GM18505 (cell line): ENCODE measurements around the gene ZNF100.
"Not testable (repeated sequence)": the region's sequence is repeated elsewhere in the genome, so short reads cannot be mapped to it uniquely, and the experiment has no call there.

Source experiments
- ATAC-seq: cut with Tn5 transposase; IDR thresholded peaks from one replicate; pipeline ENCODE4 v1.9.1; 2021; ENCODE audit not compliant: unreplicated experiment
- POLR2A ChIP-seq: IDR thresholded peaks from 4 replicates; pipeline ENCODE4 v1.6.1; 2011; ENCODE audit warnings: borderline replicate concordance; ENCODE audit not compliant: insufficient read depth, insufficient read length; ENCODE audit errors: extremely low read depth

Gene ZNF100

DNA sequence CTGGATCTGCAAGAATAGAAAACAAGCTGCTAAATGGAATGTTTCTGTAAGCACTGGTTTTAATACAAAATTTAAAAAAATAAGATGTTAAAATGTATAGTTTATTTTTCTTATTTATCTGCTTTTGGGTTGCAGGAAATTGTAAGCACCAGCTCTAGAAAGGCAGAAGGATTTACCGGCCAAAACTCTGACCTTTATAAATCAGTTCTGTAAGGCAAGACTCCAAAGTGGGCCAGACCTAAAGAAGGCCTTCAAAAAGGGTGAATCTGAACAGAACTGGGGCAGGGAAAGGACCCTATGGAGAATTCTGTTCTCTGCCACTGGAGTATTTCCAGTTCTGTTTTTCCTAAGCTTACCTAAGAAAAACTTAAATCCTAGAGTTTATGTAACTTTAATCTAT lies 19.3 kb downstream of the ZNF100 start:
- no peak for TF ChIP-seq POLR2A
- ATAC-seq: no peak

DNA sequence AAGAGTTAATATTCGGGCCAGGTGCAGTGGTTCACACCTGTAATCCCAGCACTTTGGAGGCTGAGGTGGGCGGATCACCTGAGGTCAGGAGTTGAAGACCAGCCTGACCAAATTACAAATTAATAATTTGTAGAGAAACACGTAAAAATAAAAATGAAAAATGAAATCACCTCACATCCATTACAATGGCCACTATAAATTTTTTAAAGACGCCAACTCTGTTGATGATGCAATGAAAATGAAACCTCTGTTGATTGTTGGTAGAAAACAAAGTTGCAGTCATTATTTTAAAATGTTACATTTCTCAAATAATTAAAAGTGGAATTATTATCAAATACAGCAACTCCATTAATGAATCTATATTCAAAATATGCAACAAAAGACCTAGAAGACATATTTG lies 26.8 kb downstream of the ZNF100 start:
- no peak for TF ChIP-seq POLR2A

DNA sequence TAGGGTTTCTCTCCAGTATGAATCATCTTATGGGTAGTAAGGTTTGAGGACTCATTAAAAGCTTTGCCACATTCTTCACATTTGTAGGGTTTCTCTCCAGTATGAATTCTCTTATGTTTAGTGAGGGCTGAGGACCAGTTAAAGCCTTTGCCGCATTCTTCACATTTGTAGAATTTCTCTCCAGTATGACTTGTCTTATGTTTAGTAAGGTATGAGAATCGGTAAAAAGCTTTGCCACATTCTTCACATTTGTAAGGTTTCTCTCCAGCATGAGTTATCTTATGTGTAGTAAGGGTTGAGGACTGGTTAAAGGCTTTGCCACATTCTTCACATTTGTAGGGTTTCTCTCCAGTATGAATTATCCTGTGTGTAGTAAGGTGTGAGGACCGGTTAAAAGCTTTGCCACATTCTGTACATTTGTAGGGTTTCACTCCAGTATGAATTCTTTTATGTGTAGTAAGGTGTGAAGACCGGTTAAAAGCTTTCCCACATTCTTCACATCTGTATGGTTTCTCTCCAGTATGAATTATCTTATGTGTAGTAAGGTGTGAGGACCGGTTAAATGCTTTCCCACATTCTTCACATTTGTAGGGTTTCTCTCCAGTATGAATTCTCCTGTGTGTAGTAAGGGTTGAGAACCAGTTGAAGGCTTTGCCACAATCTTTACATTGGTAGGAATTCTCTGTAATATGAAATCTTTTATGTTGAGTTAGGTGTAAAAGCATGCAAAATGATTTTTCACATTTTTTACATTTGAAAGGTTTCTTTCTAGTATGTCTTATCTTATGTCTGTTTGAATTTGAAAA lies 40.2 kb downstream of the ZNF100 start:
- not testable (repeated sequence) for ATAC-seq

More for the DNA sequence above, 26.8 kb downstream of the ZNF100 start:
- ATAC-seq: no peak

DNA sequence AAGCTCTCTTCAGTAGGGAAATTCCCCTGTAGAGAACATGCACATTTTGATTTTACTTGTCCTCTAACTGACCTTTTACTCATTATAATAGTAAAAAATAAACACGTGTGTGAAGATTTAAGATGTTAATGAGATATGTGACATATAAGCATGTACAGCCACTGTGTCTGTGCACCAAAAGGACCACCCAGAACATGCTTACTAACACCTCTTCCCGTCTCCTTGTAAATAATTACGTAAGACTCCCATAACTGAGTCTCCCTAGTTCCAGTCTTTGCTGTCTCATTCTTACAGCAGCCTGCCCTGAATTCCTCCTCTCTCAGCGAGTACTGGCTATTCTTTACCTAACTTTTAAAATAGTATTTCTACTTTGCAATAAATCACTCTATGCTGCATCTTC lies 53.6 kb downstream of the ZNF100 start:
- no peak for TF ChIP-seq POLR2A

DNA sequence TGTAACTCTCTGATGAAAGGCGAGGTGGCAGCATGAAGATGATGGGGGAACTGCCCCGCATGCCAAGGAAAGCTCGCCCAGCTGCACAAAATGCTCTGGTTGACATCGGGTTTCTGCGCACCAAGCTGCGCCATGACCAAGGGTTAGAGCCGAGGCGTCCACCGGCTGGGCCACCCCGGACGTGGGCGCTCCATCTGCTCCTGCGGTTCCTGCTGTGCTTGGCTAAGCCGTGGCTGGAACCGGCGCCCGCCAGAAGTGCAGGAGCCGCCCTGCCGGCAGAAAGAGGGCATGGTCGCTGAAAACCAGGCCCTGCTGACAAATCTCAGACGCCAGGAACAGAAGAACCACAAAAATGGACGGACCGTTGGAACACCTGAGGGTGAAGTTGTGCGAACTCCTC lies 57.9 kb downstream of the ZNF100 start:
- ATAC-seq: no peak
- no peak for TF ChIP-seq POLR2A

More for the DNA sequence above, 53.6 kb downstream of the ZNF100 start:
- ATAC-seq: no peak

DNA sequence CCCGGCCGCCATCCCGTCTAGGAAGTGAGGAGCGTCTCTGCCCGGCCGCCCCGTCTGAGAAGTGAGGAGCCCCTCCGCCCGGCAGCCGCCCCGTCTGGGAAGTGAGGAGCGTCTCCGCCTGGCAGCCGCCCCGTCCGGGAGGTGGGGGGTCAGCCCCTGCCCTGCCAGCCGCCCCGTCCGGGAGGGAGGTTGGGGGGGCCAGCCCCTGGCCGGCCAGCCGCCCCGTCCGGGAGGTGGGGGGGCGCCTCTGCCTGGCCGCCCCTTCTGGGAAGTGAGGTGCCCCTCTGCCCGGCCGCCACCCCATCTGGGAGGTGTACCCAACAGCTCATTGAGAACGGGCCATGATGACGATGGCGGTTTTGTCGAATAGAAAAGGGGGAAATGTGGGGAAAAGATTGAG lies 59.5 kb downstream of the ZNF100 start:
- ATAC-seq: not testable (repeated sequence)

DNA sequence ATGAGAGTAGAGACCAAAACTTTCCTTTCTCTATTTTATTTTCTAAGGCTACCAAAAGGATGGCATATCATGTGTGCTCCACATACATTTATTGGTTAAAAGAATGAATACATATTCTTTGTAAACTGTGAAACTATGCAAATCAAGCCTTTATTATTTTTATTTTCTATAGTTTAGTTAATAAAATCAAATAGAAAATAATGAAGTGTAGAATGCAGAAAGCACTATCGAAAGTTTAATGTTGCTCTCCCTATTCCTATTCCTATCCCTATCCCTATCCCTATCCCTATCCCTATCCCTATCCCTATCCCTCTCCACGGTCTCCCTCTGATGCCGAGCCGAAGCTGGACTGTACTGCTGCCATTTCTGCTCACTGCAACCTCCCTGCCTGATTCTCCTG lies 60.3 kb downstream of the ZNF100 start:
- no peak for ATAC-seq
- TF ChIP-seq POLR2A: no peak

DNA sequence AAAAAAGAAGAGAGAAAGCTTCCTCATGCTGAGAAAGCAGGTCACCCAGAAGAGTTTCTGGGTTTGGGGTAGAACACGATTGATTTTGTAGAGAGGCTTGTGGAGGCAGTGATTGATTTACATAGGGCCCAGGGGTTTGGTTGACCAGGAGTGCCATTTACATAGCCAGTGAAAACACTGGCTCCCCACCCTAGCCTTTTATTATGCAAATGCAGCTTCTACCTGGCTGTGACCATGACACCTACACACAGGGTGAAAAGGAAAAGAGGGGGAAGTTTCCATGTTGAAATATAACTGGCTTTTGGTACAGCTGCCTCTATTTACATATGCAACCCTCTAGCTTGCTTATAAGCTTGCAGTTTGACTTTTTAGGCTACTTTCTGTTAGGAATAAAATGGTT lies 62.0 kb downstream of the ZNF100 start:
- ATAC-seq: no peak
- no peak for TF ChIP-seq POLR2A

DNA sequence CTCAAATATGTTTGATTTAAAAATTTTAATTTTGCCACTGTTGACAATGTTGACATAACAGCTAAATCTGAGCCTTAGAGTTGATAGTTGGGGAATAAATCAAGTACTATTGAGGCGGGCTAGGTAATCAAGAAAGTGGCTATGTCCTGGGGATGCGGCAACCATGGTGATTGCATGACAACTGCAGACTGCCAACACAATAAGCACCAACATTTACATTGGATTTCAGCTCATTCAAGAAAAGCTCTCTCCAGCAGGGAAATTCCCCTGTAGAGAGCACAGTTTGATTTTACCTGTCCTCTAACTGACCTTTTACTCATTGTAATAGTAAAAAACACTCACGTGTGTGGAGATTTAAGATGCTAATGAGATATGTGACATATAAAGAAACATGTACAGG lies 63.1 kb downstream of the ZNF100 start:
- no peak for TF ChIP-seq POLR2A
- no peak for ATAC-seq

DNA sequence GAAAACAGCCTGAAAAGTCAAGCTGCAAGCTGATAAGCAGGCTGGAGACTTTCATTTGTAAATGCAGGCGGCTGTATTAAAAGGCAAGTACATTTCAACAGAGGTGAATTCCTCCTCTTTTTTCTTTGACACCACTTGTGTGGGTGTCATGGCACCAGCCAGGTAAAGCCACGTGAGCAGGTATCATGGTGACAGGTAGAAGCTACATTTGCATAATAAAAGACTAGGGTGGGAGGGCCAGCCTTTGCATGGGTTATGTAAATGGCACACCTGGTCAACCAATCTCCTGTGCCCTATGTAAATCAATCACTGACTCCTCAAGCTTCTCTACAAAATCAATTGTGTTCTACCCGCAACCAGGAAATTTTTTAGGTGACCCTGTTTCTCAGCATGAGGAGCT lies 68.2 kb downstream of the ZNF100 start:
- TF ChIP-seq POLR2A: no peak
- ATAC-seq: no peak

DNA sequence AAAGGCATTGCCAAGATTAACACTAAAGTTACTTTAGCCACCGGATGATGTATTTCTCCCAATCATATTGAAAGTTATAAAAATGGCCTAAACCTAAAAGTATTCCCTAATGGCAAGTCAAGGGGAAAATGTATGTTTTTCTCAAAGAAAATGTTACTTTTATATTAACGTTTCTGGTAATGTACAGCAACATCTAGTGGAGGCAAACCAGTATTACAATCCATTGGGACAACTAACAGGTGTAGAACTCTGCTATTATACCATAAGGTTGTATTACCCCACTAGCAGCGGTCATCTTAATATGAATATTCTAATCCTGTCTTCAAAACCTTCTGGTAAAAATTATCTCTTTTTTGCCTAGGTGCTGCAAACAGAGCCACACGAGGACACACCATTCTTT lies 69.2 kb downstream of the ZNF100 start:
- TF ChIP-seq POLR2A: no peak
- ATAC-seq: no peak

DNA sequence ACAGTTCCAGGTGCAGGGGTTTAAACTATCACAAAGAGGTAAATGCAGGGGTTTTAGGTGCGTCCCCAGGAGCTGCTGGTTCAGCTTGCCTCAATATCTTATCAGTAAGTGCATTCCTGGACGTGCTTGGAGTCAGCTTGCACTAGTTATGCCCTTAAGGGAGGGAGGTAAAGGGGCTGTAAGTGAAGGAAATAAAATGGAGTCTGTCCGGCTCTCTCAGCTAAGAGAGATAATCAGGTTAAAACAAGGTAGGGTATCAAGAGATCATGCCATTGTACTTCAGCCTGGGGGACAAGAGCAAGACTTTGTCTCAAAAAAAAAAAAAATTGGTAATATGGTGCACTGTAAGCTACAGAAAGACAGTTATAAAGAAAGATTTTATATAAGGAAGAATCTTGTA lies 69.7 kb downstream of the ZNF100 start:
- ATAC-seq: no peak
- TF ChIP-seq POLR2A: no peak

DNA sequence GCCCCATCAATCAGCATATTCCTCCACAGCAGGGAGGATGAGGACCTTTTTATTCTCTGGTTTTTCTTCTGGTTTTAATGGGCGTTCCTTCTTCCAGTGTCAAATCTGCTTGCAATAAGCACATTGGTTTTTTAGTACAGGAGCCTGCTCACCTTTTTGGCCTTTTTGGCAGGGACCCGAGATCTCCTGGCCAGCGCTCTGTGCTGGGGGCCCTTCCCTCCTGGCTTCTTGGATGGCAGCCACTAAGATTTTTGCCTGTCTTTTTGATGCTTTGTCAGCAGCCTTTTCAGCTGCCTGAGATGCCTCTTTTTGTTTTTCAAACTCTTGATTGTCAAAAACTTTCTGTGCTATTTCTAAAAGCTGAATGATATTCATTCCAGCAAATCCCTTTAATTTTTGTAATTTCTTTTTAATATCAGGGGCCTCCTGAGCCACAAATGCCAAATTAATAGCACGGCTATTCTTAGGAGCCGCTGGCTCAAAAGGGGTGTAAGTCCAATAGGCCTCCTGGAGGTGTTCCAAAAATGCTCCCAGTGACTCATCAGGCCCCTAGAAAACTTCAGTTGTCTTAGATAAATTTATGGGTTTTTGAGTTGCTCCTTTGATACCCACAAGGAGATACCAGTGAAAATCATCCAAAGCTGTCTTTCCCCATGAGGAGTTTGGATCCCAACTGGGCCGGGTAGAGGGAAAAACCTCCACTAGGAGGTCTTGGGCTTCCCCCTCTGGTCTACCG lies 73.0 kb downstream of the ZNF100 start:
- no peak for ATAC-seq

DNA sequence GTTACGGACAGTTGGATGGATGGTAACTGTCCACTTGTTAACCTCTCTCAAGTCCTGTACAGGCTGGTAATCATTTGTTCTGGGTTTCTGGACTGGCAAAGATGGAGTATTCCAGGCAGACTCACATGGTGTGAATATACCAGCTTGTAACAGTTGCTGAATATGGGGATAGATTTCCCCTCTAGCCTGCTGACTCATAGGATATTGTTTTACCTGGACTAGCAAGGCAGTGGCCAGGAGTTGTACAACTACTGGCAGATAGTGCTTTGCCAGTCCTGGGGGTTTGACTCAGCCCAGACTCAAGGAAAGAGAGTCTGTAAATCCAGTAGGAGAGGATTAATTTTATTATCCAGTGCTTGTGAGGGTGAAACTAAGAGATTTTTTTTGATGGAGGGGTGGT lies 74.0 kb downstream of the ZNF100 start:
- ATAC-seq: no peak
- no peak for TF ChIP-seq POLR2A

More for the DNA sequence above, 73.0 kb downstream of the ZNF100 start:
- no peak for TF ChIP-seq POLR2A
